ENCODE results near the gene ZNF280D. TPM values are rescaled to one million over a fixed set of nuclear protein-coding genes. Genes with fewer than 3 reads are reported as not detected.

ZNF280D gene
- total RNA-seq, 1 donor from 2014 or later, result 15.3 TPM

GRCh38 chr15:56639631-56640030, 93.7 kb downstream of the ZNF280D start:
- DNase-seq (ENCODE audit: low read depth in 2 of 2), result no peak

GRCh38 chr15:56631765-56632164, 101.5 kb downstream of the ZNF280D start:
- DNase-seq (ENCODE audit: low read depth in 2 of 2), result peak in 1 of 2 donors; percentile 5

- DNase-seq (ENCODE audit: low read depth in 2 of 2), result no peak
Observed at GRCh38 chr15:56628893-56629532, 104.3 kb downstream of the ZNF280D start.

- peak in 1 of 2 donors; percentile 30 for DNase-seq (ENCODE audit: low read depth in 2 of 2)
Observed at GRCh38 chr15:56619887-56620286, 113.4 kb downstream of the ZNF280D start.

GRCh38 chr15:56617628-56618027, 115.7 kb downstream of the ZNF280D start:
- DNase-seq (ENCODE audit: low read depth in 2 of 2), result no peak

GRCh38 chr15:56616551-56616950, 116.8 kb downstream of the ZNF280D start:
- no peak for DNase-seq (ENCODE audit: low read depth in 2 of 2)

- DNase-seq (ENCODE audit: low read depth in 2 of 2), result no peak
Observed at GRCh38 chr15:56613811-56614210, 119.5 kb downstream of the ZNF280D start.

GRCh38 chr15:56608993-56609392, 124.3 kb downstream of the ZNF280D start:
- DNase-seq (ENCODE audit: low read depth in 2 of 2), result no peak

GRCh38 chr15:56608140-56608778, 125.0 kb downstream of the ZNF280D start:
- DNase-seq (ENCODE audit: low read depth in 2 of 2), result no peak

- DNase-seq (ENCODE audit: low read depth in 2 of 2), result no peak
Observed at GRCh38 chr15:56602253-56602652, 131.1 kb downstream of the ZNF280D start.

GRCh38 chr15:56600380-56600779, 132.9 kb downstream of the ZNF280D start:
- DNase-seq (ENCODE audit: low read depth in 2 of 2), result no peak

- DNase-seq (ENCODE audit: low read depth in 2 of 2), result no peak
Observed at GRCh38 chr15:56598991-56599390, 134.3 kb downstream of the ZNF280D start.

GRCh38 chr15:56587686-56588085, 145.6 kb downstream of the ZNF280D start:
- DNase-seq (ENCODE audit: low read depth in 2 of 2), result no peak

- no peak for DNase-seq (ENCODE audit: low read depth in 2 of 2)
Observed at GRCh38 chr15:56586206-56586605, 147.1 kb downstream of the ZNF280D start.

GRCh38 chr15:56582785-56583184, 150.5 kb downstream of the ZNF280D start:
- DNase-seq (ENCODE audit: low read depth in 2 of 2), result no peak

Other genes with a start within 250 kb of the ZNF280D start
- gene TCF12, start 185.1 kb upstream of the ZNF280D start, total RNA-seq, result 56.9 and 88.9 TPM in 2 replicates